ENCODE results near the gene AP1S1.

- no peak for TF ChIP-seq CTCF (IDR thresholded peaks at IDR 0.05; ENCODE audit: extremely low read depth in 1 of 2, insufficient read depth in 1 of 2, low read depth in 1 of 2, low read length in 2 of 2)
- TF ChIP-seq POLR2A (IDR thresholded peaks at IDR 0.05; ENCODE audit: low read depth, low read length): no peak
- no peak for TF ChIP-seq POLR2AphosphoS5 (IDR thresholded peaks at IDR 0.05; ENCODE audit: insufficient read depth, low read depth, low read length)
- no peak for TF ChIP-seq JUN (IDR thresholded peaks at IDR 0.05; ENCODE audit: borderline replicate concordance, insufficient read depth, insufficient read length, low read depth)
- TF ChIP-seq MYC (IDR thresholded peaks at IDR 0.05; ENCODE audit: low read depth, low read length): no peak
- no peak for TF ChIP-seq MAX (IDR thresholded peaks at IDR 0.05; ENCODE audit: insufficient read depth, insufficient read length)
- no peak for TF ChIP-seq EZH2 (IDR thresholded peaks at IDR 0.05; ENCODE audit: borderline replicate concordance, low read depth, low read length, severe bottlenecking)
- TF ChIP-seq FOS (IDR thresholded peaks at IDR 0.05; ENCODE audit: borderline replicate concordance, insufficient read depth, low read length): no peak
These were observed 12.3 kb downstream of the AP1S1 start for GRCh38 chr7:101166648-101166908.

Measured in endothelial cell of umbilical vein (primary cell).